ENCODE measurements around the gene PERM1. TPM values are rescaled to one million over a fixed set of nuclear protein-coding genes. Genes with fewer than 3 reads are reported as not detected.
"Not testable (repeated sequence)": the region's sequence is repeated elsewhere in the genome, so short reads cannot be mapped to it uniquely, and the experiment has no call there.

The PERM1 gene
- polyA plus RNA-seq, 1 donor from 2014 or later = not detected

DNA sequence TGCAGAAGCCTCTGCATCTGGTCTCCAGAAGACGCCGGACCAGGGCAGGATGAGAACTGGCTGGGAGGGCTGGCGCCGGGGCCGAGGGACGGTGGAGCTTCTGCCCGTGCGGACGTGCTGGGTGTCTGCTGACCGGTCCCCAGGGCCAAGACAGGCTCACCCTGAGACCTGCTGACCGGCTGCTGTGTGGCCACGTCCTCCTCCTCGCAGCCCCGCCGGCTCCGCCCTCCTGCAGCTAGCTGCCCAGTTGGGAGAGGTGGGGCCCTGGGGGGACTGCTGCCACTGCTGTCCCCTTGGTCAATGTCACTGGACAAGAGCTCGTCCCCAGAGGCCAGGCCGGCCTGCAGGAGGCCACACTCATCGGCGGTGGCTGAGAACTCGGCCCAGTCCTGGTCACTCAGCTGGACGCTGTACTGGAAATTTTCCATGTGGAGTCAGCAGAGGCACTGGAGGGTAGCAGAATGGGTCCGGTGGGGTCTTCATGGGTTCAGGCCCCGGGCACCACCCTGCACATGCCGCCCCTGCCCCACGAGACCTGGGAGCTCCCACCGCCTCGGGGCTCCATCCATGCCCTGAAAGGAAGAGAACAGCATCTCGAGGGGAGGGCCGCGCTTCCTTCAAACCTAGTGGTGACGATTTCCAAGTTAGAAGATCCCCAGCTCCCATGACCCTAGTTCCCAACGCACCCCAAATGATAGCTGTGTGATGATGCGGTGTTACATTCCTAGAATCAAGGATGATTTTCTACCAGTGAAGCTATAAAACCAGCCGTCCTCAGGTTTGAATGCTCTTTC, 1.1 kb downstream of the PERM1 start:
- no peak overlapping the region for H3K4me3 Mint-ChIP-seq
- H3K4me1 Mint-ChIP-seq = peaks cover 0 to under 1% (median 0%) of the 10 kb centered on the region in 3 donors

DNA sequence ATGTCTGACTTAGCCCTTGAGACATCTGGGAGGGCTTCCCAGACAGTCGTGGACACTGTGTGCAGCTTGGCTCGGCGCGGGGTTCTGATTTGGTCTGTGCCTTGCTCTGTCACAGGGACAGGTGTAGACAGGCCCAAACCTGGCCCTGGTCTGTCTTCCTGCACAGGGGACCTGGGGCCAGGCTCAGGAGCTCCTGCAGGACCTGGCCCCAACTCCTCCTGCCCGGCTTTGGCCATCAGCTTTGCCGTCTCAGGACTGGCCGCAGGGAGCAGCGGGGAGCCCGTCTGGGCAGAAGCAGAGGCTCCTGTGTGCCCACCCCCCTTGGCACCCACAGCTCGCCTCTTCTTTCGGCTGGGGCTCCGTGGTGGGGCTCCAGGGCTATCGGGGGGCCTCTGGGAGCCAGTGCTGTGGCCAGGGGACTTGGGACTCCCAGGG, 1.7 kb downstream of the PERM1 start:
- H3K9me3 Mint-ChIP-seq = no peaks in the 10 kb centered on the region
- H3K36me3 Mint-ChIP-seq = no peaks in the 10 kb centered on the region
- H3K4me3 Mint-ChIP-seq = no peak overlapping the region
- no peak overlapping the region for H3K27ac Mint-ChIP-seq
- peaks cover 0 to 4% (median 0%) of the 10 kb centered on the region in 3 donors for H3K4me1 Mint-ChIP-seq
- peaks cover 17% of the 10 kb centered on the region for H3K27me3 Mint-ChIP-seq

More for the DNA sequence above, 1.1 kb downstream of the PERM1 start:
- H3K27me3 Mint-ChIP-seq = peaks cover 13% of the 10 kb centered on the region
- H3K36me3 Mint-ChIP-seq = no peaks in the 10 kb centered on the region
- no peak overlapping the region for H3K27ac Mint-ChIP-seq
- no peaks in the 10 kb centered on the region for H3K9me3 Mint-ChIP-seq

DNA sequence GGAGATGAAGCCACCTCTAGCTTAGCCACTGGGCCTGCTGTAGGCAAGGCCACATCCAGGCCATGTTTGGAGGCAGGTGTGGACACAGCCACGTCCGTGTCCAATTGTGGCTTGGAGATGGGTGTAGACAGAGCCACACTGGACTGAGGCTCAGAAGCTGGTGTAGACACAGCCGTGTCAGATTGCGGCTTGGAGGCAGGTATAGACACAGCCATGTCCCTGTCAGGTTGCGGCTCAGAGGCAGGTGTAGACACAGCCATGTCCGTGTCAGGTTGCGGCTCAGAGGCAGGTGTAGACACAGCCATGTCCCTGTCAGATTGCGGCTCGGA, 2.2 kb downstream of the PERM1 start:
- no peaks in the 10 kb centered on the region for H3K36me3 Mint-ChIP-seq
- H3K27ac Mint-ChIP-seq = no peak overlapping the region
- H3K9me3 Mint-ChIP-seq = no peaks in the 10 kb centered on the region
- H3K4me1 Mint-ChIP-seq = peaks cover 0 to 4% (median 1%) of the 10 kb centered on the region in 3 donors
- no peak overlapping the region for H3K4me3 Mint-ChIP-seq
- H3K27me3 Mint-ChIP-seq = peaks cover 18% of the 10 kb centered on the region

- Mint-ChIP-seq H3K27me3 (peaks cover 19% of the 10 kb centered on the region), H3K36me3 (no peaks in the 10 kb centered on the region), H3K4me1 (peaks cover 0 to 4% (median 1%) of the 10 kb centered on the region in 3 donors), H3K27ac (no peak overlapping the region), H3K9me3 (no peaks in the 10 kb centered on the region), H3K4me3 (no peak overlapping the region)
Measured at GRCh38 chr1:978835-979743, 2.8 kb downstream of the PERM1 start.

DNA sequence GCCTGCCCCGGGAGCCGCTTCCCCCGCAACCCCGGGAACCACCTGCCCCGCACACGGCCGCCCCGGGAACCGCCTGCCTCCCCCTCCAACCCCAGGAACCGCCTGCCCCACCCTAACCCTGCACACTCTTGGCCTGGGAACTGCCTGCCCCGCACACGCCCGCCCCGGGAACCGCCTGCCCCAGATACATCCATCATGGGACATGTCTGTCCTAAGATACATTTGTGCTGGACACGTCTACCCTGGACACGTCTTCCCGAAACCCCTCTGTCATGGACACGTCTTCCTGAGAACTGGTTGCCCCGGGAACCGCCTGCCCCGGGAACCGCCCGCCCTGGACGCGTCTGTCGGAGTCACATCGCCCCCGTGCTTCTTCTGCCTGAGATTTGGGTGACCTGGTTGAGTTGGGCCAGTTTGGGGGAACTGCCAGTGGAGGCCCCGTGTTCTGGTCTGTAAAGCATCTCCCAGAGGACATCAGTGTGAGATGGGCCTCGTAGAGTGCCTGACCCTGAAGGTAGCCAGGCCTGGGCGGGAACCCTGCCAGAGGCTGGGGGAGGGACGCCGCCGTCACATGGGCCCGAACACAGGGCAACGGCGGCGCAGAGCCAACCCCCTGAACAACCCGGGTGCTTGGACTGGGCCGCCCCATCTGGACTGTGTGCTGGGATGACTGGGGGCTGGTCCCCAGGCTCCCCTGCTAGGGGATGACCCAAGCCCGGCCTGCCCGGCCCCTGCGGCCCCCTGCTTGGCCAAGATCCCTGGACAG, 3.6 kb downstream of the PERM1 start:
- H3K36me3 Mint-ChIP-seq = no peaks in the 10 kb centered on the region
- no peak overlapping the region for H3K27ac Mint-ChIP-seq
- H3K9me3 Mint-ChIP-seq = no peaks in the 10 kb centered on the region
- H3K4me3 Mint-ChIP-seq = peak overlapping the region in 1 of 4 donors; percentile 33
- H3K4me1 Mint-ChIP-seq = peaks cover 0 to 4% (median 1%) of the 10 kb centered on the region in 3 donors
- H3K27me3 Mint-ChIP-seq = peaks cover 17% of the 10 kb centered on the region

DNA sequence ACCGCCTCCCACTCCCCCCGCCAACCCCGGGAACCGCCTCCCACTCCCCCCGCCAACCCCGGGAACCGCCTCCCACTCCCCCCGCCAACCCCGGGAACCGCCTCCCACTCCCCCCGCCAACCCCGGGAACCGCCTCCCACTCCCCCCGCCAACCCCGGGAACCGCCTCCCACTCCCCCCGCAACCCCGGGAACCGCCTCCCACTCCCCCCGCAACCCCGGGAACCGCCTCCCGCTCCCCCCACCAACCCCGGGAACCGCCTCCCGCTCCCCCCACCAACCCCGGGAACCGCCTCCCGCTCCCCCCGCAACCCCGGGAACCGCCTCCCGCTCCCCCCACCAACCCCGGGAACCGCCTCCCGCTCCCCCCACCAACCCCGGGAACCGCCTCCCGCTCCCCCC, 5.1 kb downstream of the PERM1 start:
- not testable (repeated sequence) for H3K4me1 Mint-ChIP-seq, H3K27ac Mint-ChIP-seq, H3K36me3 Mint-ChIP-seq, H3K4me3 Mint-ChIP-seq, H3K9me3 Mint-ChIP-seq
- H3K27me3 Mint-ChIP-seq = peaks cover 11% of the 10 kb centered on the region

DNA sequence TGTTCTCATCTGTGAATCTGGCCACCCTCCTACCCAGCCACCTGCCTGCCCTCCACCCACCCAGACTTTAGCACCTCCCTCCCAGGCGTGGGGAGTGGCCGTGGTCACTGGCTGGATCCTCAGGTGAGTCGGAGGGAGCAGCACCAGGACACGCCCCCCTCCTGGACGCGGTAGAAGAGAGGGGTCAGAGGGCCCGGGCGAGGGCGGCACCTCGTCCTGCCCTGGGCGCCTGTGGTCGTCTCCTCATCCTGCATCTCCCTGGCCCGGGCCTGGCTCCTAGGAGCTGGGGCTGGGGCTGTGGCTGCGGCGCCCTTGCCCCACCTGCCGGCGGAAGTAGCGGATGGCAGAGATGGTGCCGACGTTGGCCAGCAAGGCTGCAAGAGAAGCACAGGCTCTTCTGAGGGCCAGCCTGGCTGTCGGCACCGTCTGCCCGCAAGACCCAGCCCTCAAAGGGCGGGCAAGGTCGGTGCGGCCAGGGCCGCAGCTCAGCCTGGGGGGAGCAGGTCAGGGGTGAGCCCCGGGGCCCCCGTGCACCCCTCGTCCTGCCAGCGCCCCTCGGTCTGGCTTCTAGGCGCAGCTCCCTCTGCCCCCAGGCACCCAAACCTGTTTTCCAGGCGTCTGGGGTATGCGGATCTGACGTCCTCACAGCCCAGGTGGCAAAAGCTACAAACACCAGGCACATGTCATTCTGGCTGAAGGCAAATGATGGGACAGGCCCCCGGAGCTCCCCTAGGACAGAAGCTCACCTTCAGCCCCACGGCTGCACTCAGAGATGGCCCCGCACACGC, 5.8 kb downstream of the PERM1 start:
- Mint-ChIP-seq H3K4me1 (peaks cover 0 to 4% (median 1%) of the 10 kb centered on the region in 3 donors), H3K9me3 (no peaks in the 10 kb centered on the region), H3K27me3 (peaks cover 13% of the 10 kb centered on the region), H3K4me3 (peak overlapping the region in 3 of 4 donors; percentile 20 to 47 (median 22)), H3K27ac (no peak overlapping the region), H3K36me3 (no peaks in the 10 kb centered on the region)

DNA sequence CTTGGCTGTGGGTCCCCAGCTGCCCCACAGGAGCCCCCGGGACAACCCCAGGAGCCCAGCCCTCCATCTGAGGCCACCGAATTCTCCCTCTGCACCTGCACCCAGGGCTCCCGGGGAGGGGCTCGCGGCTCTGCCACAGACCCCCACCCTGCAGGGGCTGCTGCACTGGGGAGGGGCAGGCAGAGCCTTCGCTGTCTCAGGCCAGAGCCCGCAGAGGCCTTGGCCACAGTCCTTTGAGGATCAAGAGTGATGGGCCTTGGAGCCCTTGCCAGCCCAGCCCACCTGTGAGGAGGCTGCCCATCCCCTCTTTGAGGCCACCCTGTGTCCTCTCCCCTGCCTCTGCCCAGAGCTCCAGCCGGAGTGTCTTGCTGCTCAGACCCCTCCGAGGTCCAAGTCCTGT, 6.5 kb downstream of the PERM1 start:
- Mint-ChIP-seq H3K4me3 (peak overlapping the region in 1 of 4 donors; percentile 20), H3K4me1 (peaks cover 0 to 4% (median 1%) of the 10 kb centered on the region in 3 donors), H3K27me3 (peaks cover 13% of the 10 kb centered on the region), H3K9me3 (no peaks in the 10 kb centered on the region), H3K36me3 (no peaks in the 10 kb centered on the region), H3K27ac (no peak overlapping the region)

- H3K27ac Mint-ChIP-seq = no peak overlapping the region
- H3K4me1 Mint-ChIP-seq = peaks cover 0 to 4% (median 1%) of the 10 kb centered on the region in 3 donors
- H3K36me3 Mint-ChIP-seq = no peaks in the 10 kb centered on the region
- peaks cover 13% of the 10 kb centered on the region for H3K27me3 Mint-ChIP-seq
- H3K4me3 Mint-ChIP-seq = peak overlapping the region in 1 of 4 donors; percentile 27
- H3K9me3 Mint-ChIP-seq = no peaks in the 10 kb centered on the region
Measured at GRCh38 chr1:974687-975328, 7.1 kb downstream of the PERM1 start.

DNA sequence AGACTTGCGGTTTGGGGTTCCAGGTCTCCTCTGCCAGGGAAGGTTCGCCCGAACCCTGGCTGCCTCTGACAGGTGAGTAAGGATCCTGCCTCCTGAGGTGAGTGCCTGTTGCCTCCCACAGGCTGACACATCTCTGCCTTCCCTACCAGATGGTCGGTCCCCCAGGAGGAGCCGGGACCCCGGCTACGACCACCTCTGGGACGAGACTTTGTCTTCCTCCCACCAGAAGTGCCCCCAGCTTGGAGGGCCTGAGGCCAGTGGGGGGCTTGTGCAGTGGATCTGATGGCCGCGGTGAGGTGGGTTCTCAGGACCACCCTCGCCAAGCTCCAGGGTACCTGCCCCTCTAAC, 7.6 kb downstream of the PERM1 start:
- Mint-ChIP-seq H3K9me3 (no peaks in the 10 kb centered on the region), H3K27me3 (peaks cover 13% of the 10 kb centered on the region), H3K27ac (no peak overlapping the region), H3K4me3 (peak overlapping the region in 1 of 4 donors; percentile 27), H3K36me3 (no peaks in the 10 kb centered on the region), H3K4me1 (peaks cover 0 to 4% (median 1%) of the 10 kb centered on the region in 3 donors)

- no peaks in the 10 kb centered on the region for H3K36me3 Mint-ChIP-seq
- no peaks in the 10 kb centered on the region for H3K9me3 Mint-ChIP-seq
- peaks cover 0 to 4% (median 1%) of the 10 kb centered on the region in 3 donors for H3K4me1 Mint-ChIP-seq
- peaks cover 13% of the 10 kb centered on the region for H3K27me3 Mint-ChIP-seq
- no peak overlapping the region for H3K27ac Mint-ChIP-seq
- no peak overlapping the region for H3K4me3 Mint-ChIP-seq
Measured at GRCh38 chr1:973459-974292, 8.2 kb downstream of the PERM1 start.

- H3K27me3 Mint-ChIP-seq = peaks cover 15% of the 10 kb centered on the region
- no peak overlapping the region for H3K27ac Mint-ChIP-seq
- H3K4me3 Mint-ChIP-seq = no peak overlapping the region
- H3K36me3 Mint-ChIP-seq = no peaks in the 10 kb centered on the region
- H3K9me3 Mint-ChIP-seq = no peaks in the 10 kb centered on the region
- peaks cover 0 to 4% (median 1%) of the 10 kb centered on the region in 3 donors for H3K4me1 Mint-ChIP-seq
Measured at GRCh38 chr1:972726-973458, 9.0 kb downstream of the PERM1 start.
